ENCODE data around the gene DMAC2.
"Not testable (repeated sequence)": the region's sequence is repeated elsewhere in the genome, so short reads cannot be mapped to it uniquely, and the experiment has no call there.

The DMAC2 gene

GRCh38 chr19:41398598-41398997 is 41.1 kb downstream of the DMAC2 start:
- DNase-seq (ENCODE audit: low read depth) = no peak

DNA sequence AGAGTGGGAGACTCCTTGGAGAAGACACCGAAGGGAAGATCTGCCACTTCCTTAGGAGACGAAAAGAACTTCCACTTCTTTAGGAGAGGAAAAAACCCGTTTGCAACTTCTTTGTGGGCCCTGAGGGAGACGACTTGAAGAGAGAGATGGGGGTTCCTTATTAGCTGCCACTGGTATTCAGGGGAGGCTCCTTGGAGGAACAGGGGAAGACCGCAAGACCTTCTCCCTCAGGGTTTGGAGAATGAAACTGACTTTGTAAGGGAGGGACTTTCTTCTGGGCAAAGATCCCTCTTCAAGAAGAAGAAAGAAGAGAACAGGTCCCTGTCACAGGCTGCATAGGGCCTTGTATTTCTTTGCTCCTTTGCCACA is 41.7 kb downstream of the DMAC2 start:
- DNase-seq (ENCODE audit: low read depth) = no peak

DNA sequence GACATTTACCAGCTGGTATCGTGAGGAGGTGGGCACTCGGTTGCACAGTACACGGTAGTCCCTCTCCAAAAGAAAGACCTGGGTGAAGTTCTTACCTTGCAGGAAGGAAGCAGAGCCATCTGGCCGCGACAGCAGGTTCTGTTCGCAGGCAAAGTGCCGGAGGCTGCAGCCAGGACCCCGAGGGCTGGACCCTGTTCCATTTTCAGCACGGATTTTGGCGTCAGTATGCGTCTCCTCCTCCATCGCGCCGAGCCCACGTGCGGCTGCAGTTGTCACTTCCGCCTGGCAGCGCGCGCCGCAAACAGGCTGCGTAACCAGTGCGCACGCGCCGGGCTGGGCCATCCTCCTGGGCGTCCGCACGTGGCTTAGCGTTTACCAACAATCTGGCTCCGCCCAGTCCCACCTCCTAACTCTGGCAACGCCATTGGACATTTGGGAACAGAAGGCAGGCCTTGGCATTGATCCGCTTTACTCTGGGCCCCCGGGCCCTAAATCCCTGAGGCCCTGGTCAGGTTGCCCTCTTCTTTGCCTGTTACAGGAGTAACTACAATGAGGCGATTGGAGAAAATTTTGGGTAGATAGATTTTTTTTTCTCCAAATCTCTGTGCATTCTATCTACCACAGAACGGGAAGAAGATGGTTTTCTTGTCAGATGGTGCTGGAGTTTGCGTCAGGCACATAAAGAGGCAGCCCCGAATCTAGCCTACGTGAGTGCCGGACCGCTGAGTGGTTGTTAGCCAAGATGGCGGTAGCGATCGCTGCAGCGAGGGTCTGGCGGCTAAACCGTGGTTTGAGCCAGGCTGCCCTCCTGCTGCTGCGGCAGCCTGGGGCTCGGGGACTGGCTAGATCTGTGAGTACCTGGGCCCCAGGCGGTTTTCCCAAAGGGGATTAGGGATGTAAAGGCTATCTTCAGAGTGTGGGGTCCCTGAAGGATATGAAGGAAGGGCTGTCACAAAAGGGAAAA is 42.3 kb downstream of the DMAC2 start, which contains the start of the genes BCKDHA and EXOSC5:
BCKDHA (plus strand) TSS at position 733 of the 964 bp plus-strand sequence; CDS start at position 743, 10 bp downstream.
EXOSC5 (minus strand) TSS at position 274 of the 964 bp plus-strand sequence; CDS start at position 243, 31 bp downstream.
- peak; percentile 98 for DNase-seq (ENCODE audit: low read depth)

DNA sequence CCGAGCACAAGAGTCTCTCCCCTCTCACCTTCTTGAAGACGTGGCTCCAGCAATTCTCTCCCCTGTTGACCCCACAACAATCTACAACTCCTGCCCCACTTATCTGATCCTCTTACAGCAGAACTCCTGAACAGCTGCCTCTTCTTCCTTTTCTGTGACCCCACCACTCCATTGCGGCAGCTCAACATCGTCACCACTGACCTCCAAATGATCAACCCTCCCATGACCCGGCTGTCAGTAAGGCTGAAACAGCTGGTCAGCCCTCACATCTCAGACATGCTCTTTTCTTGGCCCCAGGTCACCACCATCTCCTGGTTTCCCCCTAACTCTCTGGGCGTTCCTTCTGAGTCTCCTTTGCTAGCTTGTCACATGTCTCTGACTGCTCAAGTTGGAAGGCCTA is 44.4 kb downstream of the DMAC2 start:
- no peak for DNase-seq (ENCODE audit: low read depth)

DNA sequence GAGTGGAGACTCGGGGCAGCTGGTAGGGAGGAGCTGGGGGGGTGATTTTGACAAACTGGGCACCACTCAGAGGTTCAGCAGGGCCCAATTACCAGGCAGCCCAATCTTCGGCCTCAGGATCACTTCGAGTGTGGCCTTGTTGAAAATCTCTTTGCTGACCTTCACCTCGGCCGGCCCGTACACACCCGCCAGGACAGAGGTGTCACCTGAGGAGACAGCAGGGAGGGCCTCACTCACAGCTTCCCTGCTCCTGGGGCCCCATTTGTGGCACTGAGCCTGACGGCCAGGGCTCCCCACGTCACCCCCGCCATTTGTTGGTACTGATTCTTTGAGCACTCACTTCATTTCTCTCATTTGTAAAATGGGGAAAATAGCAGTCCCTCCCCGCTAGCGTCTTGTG is 46.9 kb downstream of the DMAC2 start:
- no peak for DNase-seq (ENCODE audit: low read depth)

GRCh38 chr19:41391618-41392017 is 48.1 kb downstream of the DMAC2 start:
- no peak for DNase-seq (ENCODE audit: low read depth)

- DNase-seq (ENCODE audit: low read depth) = no peak
Measured at GRCh38 chr19:41386442-41386841, 53.3 kb downstream of the DMAC2 start.

DNA sequence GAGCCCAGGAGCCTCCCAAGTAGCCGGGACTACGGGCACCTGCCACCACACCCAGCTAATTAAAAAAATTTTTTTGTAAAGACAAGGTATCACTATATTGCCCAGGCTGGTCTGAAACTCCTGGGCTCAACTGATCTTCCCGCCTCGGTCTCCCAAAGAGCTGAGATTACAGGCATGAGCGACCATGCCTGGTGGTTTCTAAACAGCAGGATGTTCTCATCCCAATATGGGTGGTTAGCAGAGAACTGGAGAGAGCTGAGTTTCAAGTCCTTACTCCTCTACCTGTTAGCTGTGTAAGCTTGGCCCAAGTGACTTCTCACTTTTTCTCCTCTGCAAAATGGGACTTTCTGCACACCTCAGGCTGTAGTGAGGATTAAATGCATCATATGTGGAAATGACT is 55.4 kb downstream of the DMAC2 start:
- no peak for DNase-seq (ENCODE audit: low read depth)

GRCh38 chr19:41381536-41381935 is 58.2 kb downstream of the DMAC2 start:
- not testable (repeated sequence) for DNase-seq (ENCODE audit: low read depth)

Data from stimulated activated CD8-positive, alpha-beta memory T cell treated with anti-CD3 and anti-CD28 coated beads, Interleukin-12 subunit alpha, Interleukin-12 subunit beta, amount 100 ng/mL, for 1 hour (primary cell).